ENCODE measurements around the gene TSHZ2.

- no peak for TF ChIP-seq POLR2AphosphoS5 (IDR thresholded peaks at IDR 0.05; ENCODE audit: insufficient read depth in 1 of 2, low read depth in 1 of 2)
- TF ChIP-seq CTCF (IDR thresholded peaks at IDR 0.05), result no peak
These were observed 47.3 kb downstream of the TSHZ2 start for GRCh38 chr20:53019464-53019863.

All from vagina (tissue), 2 donors.